Thymus (tissue), 11 donors: ENCODE measurements around the gene IL20. TPM values are rescaled to one million over a fixed set of nuclear protein-coding genes. Genes with fewer than 3 reads are reported as not detected.

Experiments used
- DNase-seq, 9 donors: peaks; one replicate each; pipeline ENCODE4 v3.0.0-alpha.2; 2013; ENCODE audit warnings: low spot score in 9 of 9, low read depth in 6 of 9, missing footprints in 1 of 9
- H3K27ac ChIP-seq, 2 donors: one replicate each; pipeline ENCODE4 v1.5.1; 2013; ENCODE audit warnings: control low read depth in 1 of 2, low read depth in 1 of 2, low read length in 1 of 2, mild to moderate bottlenecking in 1 of 2, moderate library complexity in 1 of 2
- H3K27me3 ChIP-seq, 2 donors: one replicate each; pipeline ENCODE4 v1.5.1; 2013; ENCODE audit warnings: low read length in 1 of 2; ENCODE audit not compliant: control insufficient read depth in 2 of 2, insufficient read depth in 1 of 2
- H3K36me3 ChIP-seq, 2 donors: one replicate each; pipeline ENCODE4 v1.5.1; 2013; ENCODE audit warnings: low read length in 1 of 2, mild to moderate bottlenecking in 1 of 2, moderate library complexity in 1 of 2; ENCODE audit not compliant: control insufficient read depth in 2 of 2, insufficient read depth in 2 of 2
- H3K4me1 ChIP-seq, 2 donors: one replicate each; pipeline ENCODE4 v1.5.1; 2013; ENCODE audit warnings: low read length in 2 of 2; ENCODE audit not compliant: control insufficient read depth in 2 of 2, insufficient read depth in 2 of 2
- H3K4me3 ChIP-seq, 2 donors: one replicate each; pipeline ENCODE4 v1.5.1; 2013; ENCODE audit warnings: low read length in 2 of 2, control low read depth in 1 of 2, mild to moderate bottlenecking in 1 of 2
- H3K9me3 ChIP-seq, 2 donors: one replicate each; pipeline ENCODE4 v1.5.1; 2013; ENCODE audit warnings: low read length in 1 of 2, mild to moderate bottlenecking in 1 of 2; ENCODE audit not compliant: control insufficient read depth in 2 of 2, insufficient read depth in 1 of 2
- WGBS: extraction: QIAGEN DNeasy Blood & Tissue Kit; methylation state at CpG from one replicate; pipeline ENCODE4 v1.1.7; 2013; 5-methylcytosine and 5-hydroxymethylcytosine counted together
- polyA plus RNA-seq: library from polyadenylated mRNA; stranded (reverse); fragments of 200-250 nt; gene quantifications from one replicate; pipeline ENCODE4 v1.2.3, GENCODE V29; 2013
- total RNA-seq: library from RNA; stranded (reverse); fragments of 120-200 nt; gene quantifications from one replicate; pipeline ENCODE4 v1.2.4, GENCODE V29; 2013
- donor health status: healthy.

Gene IL20
- total and polyA plus RNA-seq, 2 donors = 0.05 to 0.66 TPM

DNA sequence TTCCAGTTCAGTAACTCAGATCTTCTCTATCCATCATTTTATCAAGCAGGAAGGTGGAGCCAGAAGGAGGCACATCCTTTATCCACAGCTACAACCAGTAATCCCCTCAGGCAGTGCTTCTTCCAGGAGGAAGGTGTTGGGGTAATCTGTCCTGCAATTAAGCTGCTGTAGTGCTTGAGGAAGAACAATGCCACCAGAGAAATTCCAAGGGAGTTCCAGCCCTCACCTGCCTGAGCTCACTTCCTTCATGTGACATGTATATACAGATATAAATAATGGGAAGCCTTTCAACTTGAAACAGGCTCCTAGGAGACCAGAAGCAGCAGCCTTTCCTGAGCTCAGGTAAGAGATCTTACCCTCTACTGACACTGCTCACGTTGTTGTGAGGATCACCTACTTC, 2.2 kb upstream of the IL20 start:
- H3K27ac ChIP-seq = no peak overlapping the region
- no peaks in the 10 kb centered on the region for H3K36me3 ChIP-seq
- no peak for DNase-seq
- no peak overlapping the region for H3K4me3 ChIP-seq
- H3K27me3 ChIP-seq = no peaks in the 10 kb centered on the region
- WGBS = 93% methylated on average over 1 of the region's 1 CpG
- H3K9me3 ChIP-seq = no peaks in the 10 kb centered on the region
- H3K4me1 ChIP-seq = no peaks in the 10 kb centered on the region

GRCh38 chr1:206866062-206866461, 639 bp downstream of the IL20 start:
- Histone ChIP-seq H3K27ac (no peak overlapping the region), H3K36me3 (no peaks in the 10 kb centered on the region), H3K4me3 (no peak overlapping the region), H3K27me3 (no peaks in the 10 kb centered on the region), H3K4me1 (no peaks in the 10 kb centered on the region), H3K9me3 (no peaks in the 10 kb centered on the region)
- 87% methylated on average over 2 of the region's 2 CpGs for WGBS
- no peak for DNase-seq

DNA sequence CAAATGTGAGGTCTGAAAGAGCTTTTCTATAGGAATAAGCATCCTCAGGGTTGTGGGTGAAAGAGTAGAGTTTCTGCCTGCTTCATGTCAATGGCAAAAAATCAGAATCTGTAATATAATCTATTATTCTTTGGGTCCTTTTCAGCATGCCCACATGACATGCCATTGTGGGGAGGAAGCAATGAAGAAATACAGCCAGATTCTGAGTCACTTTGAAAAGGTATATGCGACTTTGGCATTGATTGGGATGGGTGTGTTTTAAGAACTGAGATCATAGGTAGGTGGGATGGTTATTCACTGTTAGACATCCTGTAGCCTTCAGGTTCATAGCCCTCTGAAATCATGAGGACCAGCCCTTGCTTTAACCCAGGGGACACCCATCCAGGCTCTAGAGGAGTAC, 1.8 kb downstream of the IL20 start:
- Histone ChIP-seq H3K27me3 (no peaks in the 10 kb centered on the region), H3K27ac (no peak overlapping the region), H3K4me3 (no peak overlapping the region), H3K9me3 (no peaks in the 10 kb centered on the region), H3K36me3 (no peaks in the 10 kb centered on the region), H3K4me1 (no peaks in the 10 kb centered on the region)
- WGBS = 100% methylated on average over 1 of the region's 1 CpG
- no peak for DNase-seq

DNA sequence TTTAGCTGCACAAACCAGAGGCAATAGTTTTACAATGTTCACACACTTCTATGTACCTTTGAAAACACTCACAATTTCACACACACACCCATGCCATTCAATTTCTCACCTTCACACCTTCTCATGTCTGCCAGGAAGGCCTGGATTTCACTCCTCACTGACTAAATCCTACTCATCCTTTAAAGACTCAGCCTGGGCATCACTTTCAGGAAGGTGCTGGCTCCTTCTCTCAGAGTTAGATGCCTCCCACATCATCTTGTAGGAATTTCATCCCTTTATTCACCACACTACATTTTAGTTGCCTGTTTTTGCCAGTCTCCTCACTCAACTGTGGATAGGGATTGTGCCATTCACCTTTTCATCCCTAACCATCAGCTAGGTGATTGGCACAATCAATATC, 2.3 kb downstream of the IL20 start:
- H3K9me3 ChIP-seq = no peaks in the 10 kb centered on the region
- H3K4me1 ChIP-seq = no peaks in the 10 kb centered on the region

DNA sequence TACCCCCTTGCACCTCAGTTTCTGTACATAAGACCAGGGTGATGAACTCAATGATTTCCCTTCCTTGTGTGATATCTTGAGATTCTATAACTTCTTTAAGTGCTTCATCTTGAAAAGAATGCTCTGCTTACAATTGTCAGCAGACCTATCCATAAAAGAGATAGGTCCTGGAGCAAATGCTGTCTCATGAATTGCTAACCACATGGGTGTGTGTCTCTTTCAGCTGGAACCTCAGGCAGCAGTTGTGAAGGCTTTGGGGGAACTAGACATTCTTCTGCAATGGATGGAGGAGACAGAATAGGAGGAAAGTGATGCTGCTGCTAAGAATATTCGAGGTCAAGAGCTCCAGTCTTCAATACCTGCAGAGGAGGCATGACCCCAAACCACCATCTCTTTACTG, 2.8 kb downstream of the IL20 start:
- no peak for DNase-seq
- no peaks in the 10 kb centered on the region for H3K9me3 ChIP-seq
- no peak overlapping the region for H3K27ac ChIP-seq
- H3K4me1 ChIP-seq = no peaks in the 10 kb centered on the region
- H3K36me3 ChIP-seq = no peaks in the 10 kb centered on the region
- H3K4me3 ChIP-seq = no peak overlapping the region
- 92% methylated on average over 1 of the region's 1 CpG for WGBS
- no peaks in the 10 kb centered on the region for H3K27me3 ChIP-seq

More for the DNA sequence above, 2.3 kb downstream of the IL20 start:
- no peak for DNase-seq
- Histone ChIP-seq H3K36me3 (no peaks in the 10 kb centered on the region), H3K4me3 (no peak overlapping the region), H3K27me3 (no peaks in the 10 kb centered on the region), H3K27ac (no peak overlapping the region)

- no peak for DNase-seq
- Histone ChIP-seq H3K9me3 (peaks cover 0 to 1% of the 10 kb centered on the region in 2 donors), H3K27me3 (no peaks in the 10 kb centered on the region), H3K4me1 (no peaks in the 10 kb centered on the region), H3K27ac (no peak overlapping the region), H3K36me3 (no peaks in the 10 kb centered on the region), H3K4me3 (no peak overlapping the region)
- WGBS = 97% methylated on average over 3 of the region's 3 CpGs
These were observed 6.7 kb downstream of the IL20 start for GRCh38 chr1:206872139-206872538.

DNA sequence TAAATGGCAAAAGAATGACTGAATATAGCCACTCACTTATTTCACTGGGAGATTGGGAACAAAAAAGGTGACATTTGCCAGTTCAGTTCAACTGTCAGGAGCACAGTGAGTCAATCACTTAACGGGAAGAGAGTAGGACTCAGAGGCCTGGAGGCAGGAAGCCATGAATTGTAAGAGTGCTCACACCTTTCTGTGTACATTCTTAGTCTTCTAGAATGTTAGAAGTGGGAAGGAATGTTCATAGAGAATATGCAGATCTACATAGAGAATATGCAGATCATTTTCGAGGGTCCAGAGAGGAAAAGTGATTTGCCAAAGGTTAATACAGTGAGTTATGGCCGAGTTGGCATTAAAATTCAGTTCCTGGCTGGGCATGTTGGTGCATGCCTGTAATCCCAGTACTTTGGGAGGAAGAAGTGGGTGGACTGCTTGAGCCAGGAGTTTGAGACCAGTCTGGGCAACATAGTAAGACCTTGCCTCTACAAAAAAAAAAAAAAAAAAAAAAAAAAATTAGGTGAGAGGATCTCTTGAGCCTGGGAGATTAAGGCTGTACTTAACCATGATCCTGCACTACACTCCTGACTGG, 8.3 kb downstream of the IL20 start:
- Histone ChIP-seq H3K4me1 (no peaks in the 10 kb centered on the region), H3K27ac (no peak overlapping the region), H3K36me3 (no peaks in the 10 kb centered on the region), H3K27me3 (no peaks in the 10 kb centered on the region), H3K4me3 (no peak overlapping the region), H3K9me3 (peaks cover 0 to 7% of the 10 kb centered on the region in 2 donors)
- WGBS = 94% methylated on average over 3 of the region's 3 CpGs
- no peak for DNase-seq

DNA sequence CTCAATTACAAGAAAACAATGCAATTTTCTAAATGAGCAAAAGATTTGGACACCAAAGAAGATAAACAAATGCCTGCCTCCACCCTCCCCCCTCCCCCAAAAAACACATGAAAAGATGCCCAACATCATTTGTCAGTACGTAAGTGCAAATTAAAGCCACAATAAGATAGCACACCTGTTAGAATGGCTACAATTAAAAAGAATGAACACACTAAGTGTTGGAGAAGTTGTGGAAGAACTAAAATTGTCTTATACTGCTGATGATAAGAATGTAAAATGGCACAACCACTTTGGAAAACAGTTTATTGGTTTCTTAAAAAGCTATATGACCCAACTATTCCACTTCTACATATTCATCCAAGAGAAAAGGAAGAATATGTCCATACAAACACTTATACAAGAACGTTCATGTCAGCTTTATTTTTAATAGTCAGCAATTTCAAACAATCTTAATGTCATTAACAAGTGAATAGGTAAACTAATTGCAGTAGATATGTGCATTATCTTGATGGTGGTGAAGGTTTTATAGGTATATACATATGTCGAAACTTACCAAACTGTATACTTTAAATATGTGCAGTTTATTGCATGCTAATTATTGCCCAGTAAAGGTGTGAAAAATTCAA, 10.4 kb downstream of the IL20 start:
- no peaks in the 10 kb centered on the region for H3K4me1 ChIP-seq
- peaks cover 0 to 7% of the 10 kb centered on the region in 2 donors for H3K9me3 ChIP-seq
- no peak for DNase-seq
- no peaks in the 10 kb centered on the region for H3K27me3 ChIP-seq
- no peaks in the 10 kb centered on the region for H3K36me3 ChIP-seq
- WGBS = 94% methylated on average over 3 of the region's 3 CpGs
- H3K4me3 ChIP-seq = no peak overlapping the region
- no peak overlapping the region for H3K27ac ChIP-seq

GRCh38 chr1:206878456-206878855, 13.0 kb downstream of the IL20 start:
- Histone ChIP-seq H3K4me3 (no peak overlapping the region), H3K36me3 (no peaks in the 10 kb centered on the region), H3K4me1 (no peaks in the 10 kb centered on the region), H3K27ac (no peak overlapping the region), H3K9me3 (peaks cover 0 to 7% of the 10 kb centered on the region in 2 donors), H3K27me3 (no peaks in the 10 kb centered on the region)
- no peak for DNase-seq
